Lung (tissue), 12 donors: Measurements from ENCODE around the gene DENND5B. TPM values are rescaled to one million over a fixed set of nuclear protein-coding genes. Genes with fewer than 3 reads are reported as not detected.
A peak's percentile ranks its signal among the peaks of the same experiment; 100 is the strongest.
"Not testable (repeated sequence)": the region's sequence is repeated elsewhere in the genome, so short reads cannot be mapped to it uniquely, and the experiment has no call there.

Source experiments
- ATAC-seq: fragments of 200-7000 bp; cut with Tn5 transposase; one replicate; pipeline ENCODE4 v1.9.1; 2020; ENCODE audit warnings: moderate number of reproducible peaks; ENCODE audit not compliant: insufficient read depth, low FRiP score
- DNase-seq, 3 donors: peaks; one replicate each; pipeline ENCODE4 v3.0.0-alpha.2; 2013 to 2017
- H3K27ac ChIP-seq, 2 donors: one replicate each; pipeline ENCODE4 v1.5.1; 2013; ENCODE audit warnings: mild to moderate bottlenecking in 2 of 2, moderate library complexity in 2 of 2, control low read depth in 1 of 2, inconsistent platforms in 1 of 2, low read depth in 1 of 2, low read length in 1 of 2
- H3K27me3 ChIP-seq, 3 donors: one replicate each; pipeline ENCODE4 v1.5.1; 2013; ENCODE audit warnings: low read length in 2 of 3; ENCODE audit not compliant: control insufficient read depth in 3 of 3, insufficient read depth in 3 of 3
- H3K36me3 ChIP-seq, 4 donors: one replicate each; pipeline ENCODE4 v1.5.1; 2013; ENCODE audit warnings: low read length in 4 of 4, mild to moderate bottlenecking in 1 of 4, moderate library complexity in 1 of 4; ENCODE audit not compliant: control insufficient read depth in 4 of 4, insufficient read depth in 4 of 4
- H3K4me1 ChIP-seq, 5 donors: one replicate each; pipeline ENCODE4 v1.5.1; 2013; ENCODE audit warnings: low read length in 5 of 5, mild to moderate bottlenecking in 2 of 5, moderate library complexity in 1 of 5; ENCODE audit not compliant: control insufficient read depth in 5 of 5, insufficient read depth in 5 of 5
- H3K4me3 ChIP-seq: one replicate; pipeline ENCODE4 v1.5.1; 2013; ENCODE audit warnings: mild to moderate bottlenecking, control low read depth, moderate library complexity
- H3K9ac ChIP-seq, 2 donors: one replicate each; pipeline ENCODE4 v1.5.1; 2013; ENCODE audit warnings: low read length in 2 of 2, control low read depth in 1 of 2; ENCODE audit not compliant: insufficient read depth in 1 of 2
- H3K9me3 ChIP-seq, 4 donors: one replicate each; pipeline ENCODE4 v1.5.1; 2013; ENCODE audit warnings: low read length in 3 of 4, mild to moderate bottlenecking in 1 of 4, moderate library complexity in 1 of 4; ENCODE audit not compliant: control insufficient read depth in 4 of 4, insufficient read depth in 3 of 4
- CTCF ChIP-seq: IDR thresholded peaks from 2 replicates; pipeline ENCODE4 v1.5.1; 2012; ENCODE audit warnings: mild to moderate bottlenecking; ENCODE audit errors: control extremely low read depth, extremely low read depth
- WGBS, 2 donors: extraction: QIAGEN DNeasy Blood & Tissue Kit; methylation state at CpG; one replicate each; pipeline ENCODE4 v1.1.7; 2013; 5-methylcytosine and 5-hydroxymethylcytosine counted together
- polyA plus RNA-seq, 2 donors: library from polyadenylated mRNA; stranded (reverse); fragments of 200-250 nt; gene quantifications; one replicate each; pipeline ENCODE4 v1.2.1, GENCODE V29; 2013
- total RNA-seq, 2 donors: library from RNA; depleted of rRNA in 1 of 2; stranded (reverse); fragments of >200 nt in 1 of 2; gene quantifications; one replicate each; pipeline ENCODE4 v1.2.1, GENCODE V29; 2014 to 2021
- donor health status: control.
- donor health status: control.
- donor health status: Bipolar disorder and iron deficiency.
- donor health status: healthy.
- donor health status: DM: yes; HTN: yes; CAD: no.

Gene DENND5B
- total and polyA plus RNA-seq, 4 donors, result 1.2 to 15.7 (median 3.6) TPM

DNA sequence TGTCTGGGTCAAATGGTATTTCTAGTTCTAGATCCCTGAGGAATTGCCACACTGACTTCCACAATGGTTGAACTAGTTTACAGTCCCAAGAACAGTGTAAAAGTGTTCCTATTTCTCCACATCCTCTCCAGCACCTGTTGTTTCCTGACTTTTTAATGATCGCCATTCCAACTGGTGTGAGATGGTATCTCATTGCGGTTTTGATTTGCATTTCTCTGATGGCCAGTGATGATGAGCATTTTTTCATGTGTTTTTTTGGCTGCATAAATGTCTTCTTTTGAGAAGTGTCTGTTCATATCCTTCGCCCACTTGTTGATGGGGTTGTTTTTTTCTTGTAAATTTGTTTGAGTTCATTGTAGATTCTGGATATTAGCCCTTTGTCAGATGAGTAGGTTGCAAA is 40.3 kb downstream of the DENND5B start:
- DNase-seq, H3K36me3 ChIP-seq, H3K4me1 ChIP-seq, H3K27me3 ChIP-seq, H3K9me3 ChIP-seq, H3K9ac ChIP-seq, ATAC-seq, H3K4me3 ChIP-seq, H3K27ac ChIP-seq: not testable (repeated sequence)
- 90 to 98% methylated on average over 3 of the region's 3 CpGs for WGBS, 2 donors

- DNase-seq (peak in 2 of 3 donors; percentile 33 to 74), ATAC-seq (no peak)
- H3K9ac ChIP-seq, result no peak overlapping the region
- peaks cover 0 to 10% (median 0%) of the 10 kb centered on the region in 5 donors for H3K4me1 ChIP-seq
- H3K36me3 ChIP-seq, result no peaks in the 10 kb centered on the region
- no peak overlapping the region for H3K27ac ChIP-seq
- H3K4me3 ChIP-seq, result no peak overlapping the region
- no peaks in the 10 kb centered on the region for H3K27me3 ChIP-seq
- no peaks in the 10 kb centered on the region for H3K9me3 ChIP-seq
- TF ChIP-seq CTCF, result no peak
Observed at GRCh38 chr12:31536672-31537071, 54.3 kb downstream of the DENND5B start.

DNA sequence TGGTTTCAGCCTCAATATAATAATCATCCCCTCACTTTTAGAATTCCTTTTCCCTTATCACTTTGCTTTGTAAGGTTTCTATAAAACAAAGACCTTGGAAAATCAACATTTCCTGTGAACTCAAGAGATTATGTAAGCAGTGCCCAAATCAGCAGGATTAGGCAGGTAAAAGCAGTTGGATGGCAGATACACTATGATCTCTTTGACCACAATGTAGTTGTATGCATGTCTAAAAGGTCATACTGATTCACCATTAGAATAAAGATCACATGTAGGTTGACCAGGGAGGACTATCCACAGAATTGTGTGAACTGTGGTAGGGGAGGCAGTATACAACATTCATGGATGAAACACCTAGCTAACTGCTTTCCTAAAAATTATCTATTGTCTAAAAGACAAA is 57.5 kb downstream of the DENND5B start:
- no peaks in the 10 kb centered on the region for H3K27me3 ChIP-seq
- no peak overlapping the region for H3K9ac ChIP-seq
- no peak overlapping the region for H3K4me3 ChIP-seq
- ATAC-seq (no peak), DNase-seq (no peak)
- H3K27ac ChIP-seq, result no peak overlapping the region
- TF ChIP-seq CTCF, result no peak
- H3K9me3 ChIP-seq, result no peaks in the 10 kb centered on the region
- peaks cover 0 to 11% (median 0%) of the 10 kb centered on the region in 5 donors for H3K4me1 ChIP-seq
- no peaks in the 10 kb centered on the region for H3K36me3 ChIP-seq

GRCh38 chr12:31531893-31532292 is 59.0 kb downstream of the DENND5B start:
- no peaks in the 10 kb centered on the region for H3K36me3 ChIP-seq
- no peak overlapping the region for H3K4me3 ChIP-seq
- H3K9me3 ChIP-seq, result no peaks in the 10 kb centered on the region
- H3K27me3 ChIP-seq, result no peaks in the 10 kb centered on the region
- WGBS, 2 donors, result 77 to 79% methylated on average over 1 of the region's 1 CpG
- ATAC-seq (no peak), DNase-seq (no peak)
- no peak overlapping the region for H3K9ac ChIP-seq
- TF ChIP-seq CTCF, result no peak
- H3K27ac ChIP-seq, result no peak overlapping the region
- peaks cover 0 to 11% (median 0%) of the 10 kb centered on the region in 5 donors for H3K4me1 ChIP-seq
